ENCODE data around the gene CA9.
A peak's percentile ranks its signal among the peaks of the same experiment; 100 is the strongest.

The CA9 gene

GRCh38 chr9:35652829-35653209 is 20.9 kb upstream of the CA9 start:
- no peak for DNase-seq

DNA sequence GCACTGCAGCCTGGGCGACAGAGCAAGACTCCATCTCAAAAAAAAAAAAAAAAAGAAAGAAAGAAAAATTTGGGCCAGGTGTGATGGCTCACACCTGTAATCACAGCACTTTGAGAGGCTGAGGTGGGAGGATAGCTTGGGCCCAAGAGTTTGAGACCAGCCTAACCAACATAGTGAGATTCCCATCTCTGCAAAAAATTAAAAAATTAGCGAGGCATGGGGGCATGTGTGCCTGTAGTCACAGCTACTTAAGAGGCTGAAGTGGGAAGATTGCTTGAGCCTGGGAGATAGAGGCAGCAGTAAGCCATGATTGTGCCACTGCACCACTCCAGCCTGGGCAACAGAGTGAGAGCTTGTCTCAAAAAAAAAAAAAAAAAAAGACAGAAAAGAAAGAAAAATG is 20.1 kb upstream of the CA9 start:
- no peak for DNase-seq

GRCh38 chr9:35656348-35656747 is 17.4 kb upstream of the CA9 start:
- no peak for DNase-seq

DNA sequence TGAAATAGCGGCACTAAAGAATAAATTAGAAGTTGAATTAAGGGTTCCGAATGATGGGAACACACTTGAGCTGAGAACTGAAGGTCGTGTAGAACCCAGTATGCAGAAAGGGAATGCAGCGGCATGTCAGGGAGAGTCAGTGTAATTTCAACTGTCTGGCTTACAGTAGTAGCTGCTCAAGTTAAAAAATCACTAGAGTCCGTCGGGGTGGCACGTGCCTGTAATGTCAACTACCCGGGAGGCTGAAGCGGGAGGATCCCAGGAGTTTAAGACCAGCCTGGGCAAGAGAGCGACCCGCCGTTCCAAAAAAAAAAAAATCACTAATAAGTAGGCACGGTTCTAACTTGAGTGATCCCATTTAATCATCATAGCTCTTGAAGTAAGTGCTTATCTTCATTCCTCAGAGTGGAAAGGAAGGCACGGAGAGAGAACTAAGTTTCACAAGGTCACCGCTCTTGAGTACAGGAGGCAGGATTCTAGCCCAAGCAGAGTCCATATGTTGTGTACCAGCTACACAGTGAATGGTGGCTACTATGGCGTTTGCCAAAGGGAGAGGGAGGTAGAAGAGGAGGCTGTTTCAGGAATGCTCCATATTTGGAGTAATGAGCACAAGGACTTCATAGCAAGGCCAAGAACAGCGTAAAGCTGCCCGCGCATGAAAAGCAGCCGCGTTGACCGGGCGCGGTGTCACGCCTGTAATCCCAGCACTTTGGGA is 16.7 kb upstream of the CA9 start:
- no peak for DNase-seq

- peak; percentile 80 for DNase-seq
Measured at GRCh38 chr9:35657546-35658136, 16.1 kb upstream of the CA9 start, which contains the start of gene RMRP. Gene RMRP (minus strand): TSS chr9:35658019.

GRCh38 chr9:35658137-35658967 is 15.4 kb upstream of the CA9 start, which contains the start of gene CCDC107:
Gene CCDC107 (plus strand): TSS chr9:35658292. CDS start chr9:35658380, 88 bp downstream.
- DNase-seq = no peak

GRCh38 chr9:35658968-35659220 is 14.8 kb upstream of the CA9 start:
- DNase-seq = no peak

DNA sequence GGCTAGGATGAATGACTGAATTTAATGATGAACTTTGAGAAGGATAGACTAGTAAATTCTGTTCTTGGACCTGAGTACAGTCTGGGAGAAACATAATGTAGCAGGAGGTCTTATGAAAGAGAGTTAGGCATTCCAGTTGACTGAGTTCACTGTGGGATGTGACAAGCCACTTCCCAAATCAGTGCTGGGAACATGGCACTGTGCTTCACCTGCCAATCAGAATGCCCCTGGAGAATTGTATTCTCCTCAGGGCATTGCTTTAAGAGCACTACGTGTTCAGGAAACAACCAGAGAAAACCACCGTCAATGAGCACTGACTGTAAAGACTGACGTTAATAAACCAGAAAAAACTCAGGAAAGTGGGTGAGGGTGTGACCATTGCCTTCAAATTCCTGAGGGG is 14.4 kb upstream of the CA9 start:
- no peak for DNase-seq

GRCh38 chr9:35660966-35661415 is 12.7 kb upstream of the CA9 start:
- DNase-seq = no peak

- DNase-seq = no peak
Measured at GRCh38 chr9:35661756-35662350, 11.9 kb upstream of the CA9 start.

GRCh38 chr9:35662437-35662836 is 11.3 kb upstream of the CA9 start:
- no peak for DNase-seq

GRCh38 chr9:35664531-35665470 is 8.9 kb upstream of the CA9 start, which contains the start of gene ARHGEF39:
Gene ARHGEF39 (minus strand): TSS chr9:35665195. CDS start chr9:35665169, 26 bp downstream.
- DNase-seq = no peak

GRCh38 chr9:35665471-35665818 is 8.3 kb upstream of the CA9 start:
- no peak for DNase-seq

DNA sequence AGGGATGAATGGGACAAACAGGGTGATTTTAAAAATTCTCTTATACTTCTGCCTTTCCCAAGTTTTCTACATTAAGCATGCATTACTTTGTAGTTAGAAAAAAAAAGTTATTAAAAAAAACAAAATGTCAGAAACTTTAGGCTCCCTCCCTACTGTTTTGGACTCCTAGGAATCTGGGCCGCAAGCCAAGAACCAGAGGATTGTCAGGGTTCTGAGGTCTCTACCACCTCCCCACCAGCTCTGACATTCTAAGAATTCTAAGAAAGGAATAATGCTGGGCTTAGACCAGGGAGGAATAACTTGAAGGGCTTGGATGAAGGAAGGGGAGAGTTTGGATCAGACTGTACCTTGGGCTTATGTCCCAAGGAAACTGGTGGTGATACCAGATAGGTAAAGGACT is 7.7 kb upstream of the CA9 start:
- no peak for DNase-seq

GRCh38 chr9:35666549-35666948 is 7.2 kb upstream of the CA9 start:
- DNase-seq = no peak

DNA sequence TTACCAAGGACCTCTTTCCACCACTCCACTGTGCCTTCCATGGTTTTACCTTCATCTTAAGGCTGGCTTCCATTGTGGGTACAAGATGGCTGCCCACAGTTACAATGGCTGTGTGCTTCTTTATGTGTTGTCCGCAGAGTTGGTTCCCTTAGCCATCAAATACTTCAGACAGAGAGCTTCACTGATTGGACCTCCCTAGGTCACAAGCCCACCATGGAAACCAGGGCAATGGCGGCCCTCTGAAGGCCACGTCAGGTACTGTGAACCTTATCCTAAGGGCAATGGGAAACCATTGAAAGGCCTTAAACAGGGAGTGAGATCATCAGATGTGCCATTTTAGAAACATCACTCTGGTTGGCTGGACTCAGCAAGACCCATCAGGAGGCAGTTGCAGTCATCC is 5.8 kb upstream of the CA9 start:
- no peak for DNase-seq

- no peak for DNase-seq
Measured at GRCh38 chr9:35669331-35670145, 4.2 kb upstream of the CA9 start.

GRCh38 chr9:35674025-35674361 is 265 bp downstream of the CA9 start:
- no peak for DNase-seq

DNA sequence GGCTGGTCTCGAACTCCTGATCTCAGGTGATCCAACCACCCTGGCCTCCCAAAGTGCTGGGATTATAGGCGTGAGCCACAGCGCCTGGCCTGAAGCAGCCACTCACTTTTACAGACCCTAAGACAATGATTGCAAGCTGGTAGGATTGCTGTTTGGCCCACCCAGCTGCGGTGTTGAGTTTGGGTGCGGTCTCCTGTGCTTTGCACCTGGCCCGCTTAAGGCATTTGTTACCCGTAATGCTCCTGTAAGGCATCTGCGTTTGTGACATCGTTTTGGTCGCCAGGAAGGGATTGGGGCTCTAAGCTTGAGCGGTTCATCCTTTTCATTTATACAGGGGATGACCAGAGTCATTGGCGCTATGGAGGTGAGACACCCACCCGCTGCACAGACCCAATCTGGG is 1.5 kb downstream of the CA9 start:
- no peak for DNase-seq

DNA sequence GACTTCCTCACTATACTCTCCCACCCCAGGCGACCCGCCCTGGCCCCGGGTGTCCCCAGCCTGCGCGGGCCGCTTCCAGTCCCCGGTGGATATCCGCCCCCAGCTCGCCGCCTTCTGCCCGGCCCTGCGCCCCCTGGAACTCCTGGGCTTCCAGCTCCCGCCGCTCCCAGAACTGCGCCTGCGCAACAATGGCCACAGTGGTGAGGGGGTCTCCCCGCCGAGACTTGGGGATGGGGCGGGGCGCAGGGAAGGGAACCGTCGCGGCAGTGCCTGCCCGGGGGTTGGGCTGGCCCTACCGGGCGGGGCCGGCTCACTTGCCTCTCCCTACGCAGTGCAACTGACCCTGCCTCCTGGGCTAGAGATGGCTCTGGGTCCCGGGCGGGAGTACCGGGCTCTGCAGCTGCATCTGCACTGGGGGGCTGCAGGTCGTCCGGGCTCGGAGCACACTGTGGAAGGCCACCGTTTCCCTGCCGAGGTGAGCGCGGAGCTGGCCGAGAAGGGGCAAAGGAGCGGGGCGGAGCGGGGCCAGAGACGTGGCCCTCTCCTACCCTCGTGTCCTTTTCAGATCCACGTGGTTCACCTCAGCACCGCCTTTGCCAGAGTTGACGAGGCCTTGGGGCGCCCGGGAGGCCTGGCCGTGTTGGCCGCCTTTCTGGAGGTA is 2.1 kb downstream of the CA9 start:
- no peak for DNase-seq

- DNase-seq = no peak
Measured at GRCh38 chr9:35679091-35679490, 5.4 kb downstream of the CA9 start.

All from GOT3 (cell line).